GM19468 (cell line): ENCODE measurements around the gene METTL18.

Experiments
- ATAC-seq: cut with Tn5 transposase; IDR thresholded peaks from one replicate; pipeline ENCODE4 v1.9.1; 2021; ENCODE audit warnings: mild to moderate bottlenecking, moderate library complexity, moderate number of reproducible peaks; ENCODE audit not compliant: unreplicated experiment; ENCODE audit errors: extremely low read depth

The METTL18 gene

GRCh38 chr1:169788402-169788801, 6.3 kb downstream of the METTL18 start:
- ATAC-seq: no peak

DNA sequence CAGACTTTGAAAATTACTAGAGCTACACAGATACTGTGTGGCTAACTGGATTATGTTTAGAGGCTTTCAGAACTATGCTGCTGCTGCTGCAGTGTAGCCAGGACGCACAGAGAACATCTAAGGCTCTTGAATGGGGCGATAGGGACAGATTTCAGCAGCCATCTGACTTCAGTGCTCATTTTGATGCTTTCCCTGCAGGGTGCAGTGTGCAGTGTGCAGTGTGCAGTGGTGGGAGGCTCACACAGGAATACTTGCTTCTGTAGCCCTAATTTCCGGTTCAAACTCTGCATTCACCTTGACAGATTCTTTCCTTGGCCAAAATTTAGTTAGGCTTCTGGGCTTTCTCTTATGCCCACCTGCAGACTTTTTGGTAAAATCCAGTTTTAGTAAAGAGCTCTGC, 7.7 kb downstream of the METTL18 start:
- no peak for ATAC-seq

- ATAC-seq: no peak
Measured at GRCh38 chr1:169785267-169785666, 9.4 kb downstream of the METTL18 start.

DNA sequence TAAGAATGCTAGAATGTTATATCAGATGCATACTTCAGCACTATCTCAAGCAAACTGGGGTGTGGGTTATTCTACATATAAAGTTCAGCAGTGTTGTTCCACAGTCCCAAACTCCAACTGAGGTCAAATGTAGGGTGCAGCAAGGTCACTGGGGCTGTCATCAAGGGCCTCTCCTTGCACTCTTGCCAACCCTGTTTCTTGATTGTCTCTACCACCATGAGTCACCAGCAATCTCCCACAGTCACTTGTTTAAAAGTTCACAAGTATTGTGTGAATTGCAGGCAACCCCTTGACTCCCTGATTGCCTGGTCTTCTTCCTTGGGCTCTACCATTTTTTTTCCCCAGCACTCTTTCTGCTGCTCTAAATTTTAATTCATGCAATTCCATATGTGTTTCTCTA, 10.6 kb downstream of the METTL18 start:
- ATAC-seq: no peak

DNA sequence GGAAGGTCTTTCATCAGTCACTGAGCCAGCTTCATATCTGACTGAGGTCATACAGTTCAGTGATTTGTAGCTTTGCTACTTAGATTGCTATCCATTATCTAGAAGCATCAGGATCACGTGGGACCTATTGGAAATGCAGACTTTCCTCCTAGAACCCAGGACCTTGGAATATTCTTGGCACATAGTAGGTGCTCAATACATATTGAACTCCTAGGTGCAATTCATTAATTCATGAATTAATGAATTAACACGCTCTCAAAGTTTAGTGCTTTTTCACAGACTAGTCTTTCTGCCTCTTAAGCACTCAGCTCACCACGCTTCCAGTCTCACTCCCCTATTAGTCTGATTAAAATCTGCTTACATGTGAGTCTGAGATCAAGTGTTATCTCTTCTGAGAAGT, 12.1 kb downstream of the METTL18 start:
- no peak for ATAC-seq

GRCh38 chr1:169779970-169780369, 14.7 kb downstream of the METTL18 start:
- no peak for ATAC-seq

DNA sequence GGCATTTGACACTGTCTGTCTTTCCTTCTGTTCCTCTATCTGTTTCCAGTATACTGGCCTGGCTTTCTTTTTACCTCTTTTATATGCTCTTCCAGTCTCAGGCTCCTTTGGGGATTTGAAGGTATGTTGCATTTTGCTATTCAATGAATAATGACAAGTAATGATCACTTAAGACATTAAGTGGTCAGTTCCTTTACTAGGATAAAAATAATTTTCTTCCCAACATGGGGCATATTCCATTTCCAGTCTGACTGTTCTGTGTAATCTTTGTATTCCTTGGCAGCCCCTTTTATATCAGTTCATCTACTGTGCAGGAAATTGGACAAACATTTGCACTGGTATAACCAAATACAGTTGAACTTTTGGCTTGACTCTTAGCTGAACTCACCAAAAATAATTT, 15.6 kb downstream of the METTL18 start:
- ATAC-seq: no peak

DNA sequence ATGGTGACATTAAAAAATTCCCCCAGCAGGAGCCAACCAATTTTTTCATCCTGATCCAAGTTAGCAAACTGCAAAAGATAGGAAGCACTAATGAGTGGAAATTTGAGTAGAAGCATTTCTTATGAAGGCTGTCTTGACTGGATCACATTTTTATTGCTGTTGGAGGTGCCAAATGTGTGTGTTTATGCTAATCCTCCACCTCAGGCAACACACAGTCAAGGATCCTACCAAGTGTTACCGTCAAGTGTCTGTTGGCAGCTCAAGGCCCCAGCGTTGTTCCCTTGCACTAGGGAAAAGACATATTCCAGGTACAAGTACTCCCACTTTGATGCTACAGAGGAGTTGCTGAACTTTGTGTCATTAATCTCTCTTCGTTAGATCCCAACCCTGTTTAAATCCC, 18.3 kb downstream of the METTL18 start:
- ATAC-seq: no peak

DNA sequence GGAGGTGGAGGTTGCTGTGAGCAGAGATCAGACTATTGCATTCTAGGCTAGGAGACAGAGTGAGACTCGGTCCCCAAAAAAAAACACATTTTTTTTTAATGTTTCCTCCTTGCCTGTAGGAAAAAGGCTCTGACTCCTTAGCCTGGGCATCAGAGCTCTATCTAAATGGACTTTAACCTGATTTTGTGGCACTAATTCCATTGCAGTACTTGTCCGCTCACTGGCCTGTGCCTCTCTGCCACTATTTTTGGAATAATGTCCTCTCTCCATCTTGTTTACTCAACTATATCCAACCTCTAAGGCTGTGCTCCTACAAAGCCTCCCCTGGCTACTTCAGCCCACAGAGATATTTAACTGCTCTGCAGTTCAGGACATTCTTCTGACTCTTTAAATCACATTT, 26.5 kb downstream of the METTL18 start:
- no peak for ATAC-seq

GRCh38 chr1:169765580-169766331, 29.0 kb downstream of the METTL18 start:
- ATAC-seq: no peak

DNA sequence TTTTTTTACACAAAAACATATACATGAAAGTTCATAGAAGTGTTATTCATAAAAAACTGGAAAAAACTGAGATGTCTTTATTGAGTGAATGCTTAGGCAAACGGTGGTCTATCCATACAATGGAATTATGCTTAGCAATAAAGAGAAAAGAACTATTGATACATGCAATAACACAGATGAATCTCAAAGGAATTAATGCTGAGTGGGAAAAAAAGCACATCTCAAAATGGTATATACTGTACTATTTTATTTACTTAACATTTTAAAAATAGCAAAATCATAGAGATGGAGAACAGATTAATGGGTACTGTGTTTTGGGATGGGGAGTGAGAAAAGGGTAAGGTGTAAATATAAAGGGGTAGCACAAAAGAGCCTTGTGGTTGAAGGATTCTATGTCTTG, 29.8 kb downstream of the METTL18 start:
- ATAC-seq: no peak

- ATAC-seq: no peak
Measured at GRCh38 chr1:169762699-169763098, 32.0 kb downstream of the METTL18 start.

DNA sequence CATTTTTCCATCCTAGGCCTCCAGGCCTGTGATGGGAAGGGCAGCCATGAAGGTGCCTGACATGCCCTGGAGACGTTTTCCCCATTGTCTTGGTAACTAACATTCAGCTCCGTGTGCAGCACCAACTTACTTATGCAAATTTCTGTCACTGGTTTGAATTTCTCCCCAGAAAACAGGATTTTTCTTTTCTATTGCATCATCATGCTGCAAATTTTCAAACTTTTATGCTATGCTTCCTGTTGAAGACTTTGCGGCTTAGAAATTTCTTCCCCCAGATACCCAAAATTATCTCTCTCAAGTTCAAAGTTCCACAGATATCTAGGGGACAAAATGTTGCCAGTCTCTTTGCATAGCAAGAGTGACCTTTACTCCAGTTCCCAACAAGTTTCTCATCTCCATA, 35.7 kb downstream of the METTL18 start:
- no peak for ATAC-seq

DNA sequence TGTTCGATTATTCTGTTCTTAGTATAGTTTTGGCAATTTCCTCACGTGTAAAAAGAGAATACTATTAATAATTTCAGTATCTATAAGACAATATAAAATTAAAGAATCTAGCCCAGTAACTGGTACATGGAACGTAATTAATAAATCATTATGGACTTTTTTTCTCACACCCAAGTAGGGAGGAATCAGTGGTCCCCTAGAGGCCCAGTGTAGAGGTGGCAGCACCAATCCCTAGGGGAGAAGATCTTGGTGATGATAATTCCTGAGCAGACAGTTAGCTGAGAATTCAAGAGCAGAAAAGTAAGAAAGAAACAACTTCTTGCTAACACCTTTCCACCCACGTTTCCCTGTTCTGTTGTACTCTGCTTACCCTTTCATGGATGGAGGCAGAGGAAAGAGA, 41.2 kb downstream of the METTL18 start:
- ATAC-seq: no peak

GRCh38 chr1:169750041-169750440, 44.7 kb downstream of the METTL18 start:
- ATAC-seq: no peak

- no peak for ATAC-seq
Measured at GRCh38 chr1:169746550-169746949, 48.2 kb downstream of the METTL18 start.

- ATAC-seq: no peak
Measured at GRCh38 chr1:169745015-169745861, 49.5 kb downstream of the METTL18 start.
